ENCODE results near the gene POMT2. TPM values are rescaled to one million over a fixed set of nuclear protein-coding genes. Genes with fewer than 3 reads are reported as not detected.

POMT2 gene
- total and polyA plus RNA-seq, 2 experiments from 2014 or later, result 21.1 to 39.3 TPM

GRCh38 chr14:77265187-77265515, 55.5 kb downstream of the POMT2 start:
- no peak overlapping the region for H3K4me2 ChIP-seq
- no peaks in the 10 kb centered on the region for H4K20me1 ChIP-seq (ENCODE audit: insufficient read depth, poor library complexity, severe bottlenecking)
- WGBS (ENCODE audit: low lambda C conversion rate, missing lambda C conversion rate), result 81% methylated on average over 2 of the region's 2 CpGs
- TF ChIP-seq EZH2phosphoT487 (IDR thresholded peaks at IDR 0.05; ENCODE audit: low read depth, severe bottlenecking, unreplicated experiment), result no peak
- TF ChIP-seq CTCF (IDR thresholded peaks at IDR 0.05; ENCODE audit: poor library complexity), result no peak
- no peak for TF ChIP-seq EZH2 (IDR thresholded peaks at IDR 0.05; ENCODE audit: borderline replicate concordance)
- peaks cover 21% of the 10 kb centered on the region for H3K27me3 ChIP-seq
- H3K79me2 ChIP-seq, result no peaks in the 10 kb centered on the region
- H3K36me3 ChIP-seq (replicated peaks; ENCODE audit: insufficient read depth, low read depth), result no peaks in the 10 kb centered on the region
- H3K4me1 ChIP-seq (ENCODE audit: insufficient read depth), result no peaks in the 10 kb centered on the region
- no peak overlapping the region for H3K4me3 ChIP-seq
- no peak for DNase-seq (ENCODE audit: low spot score)
- H3K9me3 ChIP-seq (ENCODE audit: low read depth), result no peaks in the 10 kb centered on the region
- no peak overlapping the region for H2AFZ ChIP-seq
- H3K9me2 ChIP-seq (replicated peaks; ENCODE audit: insufficient read depth), result no peaks in the 10 kb centered on the region
- H3K27ac ChIP-seq, result no peak overlapping the region

DNA sequence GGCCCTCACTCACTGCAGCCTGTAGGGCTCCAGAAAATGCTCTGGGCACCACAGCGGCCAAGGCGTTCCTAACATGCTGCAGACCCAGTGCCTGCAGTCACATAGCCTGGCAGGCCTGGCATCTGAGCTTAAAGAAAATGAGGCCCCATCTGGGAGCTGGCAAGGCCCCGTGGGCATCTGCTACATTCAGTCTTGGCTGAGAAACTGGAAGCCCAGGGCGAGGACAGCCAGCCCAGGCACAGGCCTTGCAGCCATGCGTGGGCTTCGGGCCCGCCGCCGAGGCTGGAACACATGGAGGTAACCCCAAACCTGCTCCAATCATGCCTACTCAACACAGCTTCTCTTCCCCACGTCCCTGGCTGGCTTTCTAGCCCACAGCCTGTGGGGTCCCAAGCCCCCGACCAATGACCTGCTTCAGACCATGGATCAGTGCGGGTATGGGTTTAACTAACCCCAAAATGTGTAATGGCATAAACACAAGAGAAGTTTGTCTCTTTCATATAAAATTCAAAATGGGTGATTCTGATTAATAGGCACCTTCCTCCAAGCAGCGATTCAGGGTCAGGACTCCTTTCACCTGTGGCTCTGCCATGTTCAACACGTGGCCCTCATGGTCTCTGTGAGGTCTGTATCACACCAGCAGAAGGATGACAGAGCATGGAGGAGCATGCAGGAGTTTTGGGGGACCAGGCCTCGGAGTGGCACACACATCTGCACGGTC, 56.1 kb downstream of the POMT2 start:
- Histone ChIP-seq H3K36me3 (replicated peaks; ENCODE audit: insufficient read depth, low read depth) (no peaks in the 10 kb centered on the region), H3K9me2 (replicated peaks; ENCODE audit: insufficient read depth) (no peaks in the 10 kb centered on the region), H3K4me1 (ENCODE audit: insufficient read depth) (no peaks in the 10 kb centered on the region), H3K9me3 (ENCODE audit: low read depth) (no peaks in the 10 kb centered on the region), H3K27ac (no peak overlapping the region), H2AFZ (no peak overlapping the region), H3K27me3 (peaks cover 16% of the 10 kb centered on the region), H4K20me1 (ENCODE audit: insufficient read depth, poor library complexity, severe bottlenecking) (no peaks in the 10 kb centered on the region), H3K79me2 (no peaks in the 10 kb centered on the region), H3K4me3 (no peak overlapping the region), H3K4me2 (no peak overlapping the region)
- no peak for DNase-seq (ENCODE audit: low spot score)
- TF ChIP-seq CTCF (IDR thresholded peaks at IDR 0.05; ENCODE audit: poor library complexity), result no peak
- no peak for TF ChIP-seq EZH2 (IDR thresholded peaks at IDR 0.05; ENCODE audit: borderline replicate concordance)
- TF ChIP-seq EZH2phosphoT487 (IDR thresholded peaks at IDR 0.05; ENCODE audit: low read depth, severe bottlenecking, unreplicated experiment), result no peak
- 91% methylated on average over 16 of the region's 16 CpGs for WGBS (ENCODE audit: low lambda C conversion rate, missing lambda C conversion rate)

GRCh38 chr14:77260631-77261030, 60.1 kb downstream of the POMT2 start:
- WGBS (ENCODE audit: low lambda C conversion rate, missing lambda C conversion rate), result 81% methylated on average over 10 of the region's 10 CpGs
- Histone ChIP-seq H3K4me2 (no peak overlapping the region), H3K4me3 (no peak overlapping the region), H3K9me3 (ENCODE audit: low read depth) (no peaks in the 10 kb centered on the region), H3K79me2 (no peaks in the 10 kb centered on the region), H3K9me2 (replicated peaks; ENCODE audit: insufficient read depth) (no peaks in the 10 kb centered on the region), H3K27me3 (no peaks in the 10 kb centered on the region), H3K4me1 (ENCODE audit: insufficient read depth) (no peaks in the 10 kb centered on the region), H3K36me3 (replicated peaks; ENCODE audit: insufficient read depth, low read depth) (no peaks in the 10 kb centered on the region), H2AFZ (no peak overlapping the region), H3K27ac (no peak overlapping the region), H4K20me1 (ENCODE audit: insufficient read depth, poor library complexity, severe bottlenecking) (no peaks in the 10 kb centered on the region)
- DNase-seq (ENCODE audit: low spot score), result peak; percentile 42
- no peak for TF ChIP-seq CTCF (IDR thresholded peaks at IDR 0.05; ENCODE audit: poor library complexity)
- TF ChIP-seq EZH2 (IDR thresholded peaks at IDR 0.05; ENCODE audit: borderline replicate concordance), result no peak
- TF ChIP-seq EZH2phosphoT487 (IDR thresholded peaks at IDR 0.05; ENCODE audit: low read depth, severe bottlenecking, unreplicated experiment), result no peak
